HEK293T (cell line): ENCODE data around the gene NFATC1.

Experiments used
- BHLHE40 ChIP-seq: fragments of 450-650 bp; IDR thresholded peaks from 2 replicates; pipeline ENCODE4 v1.6.1; 2016; ENCODE audit warnings: mild to moderate bottlenecking, moderate library complexity, borderline replicate concordance
- FOXA1 ChIP-seq: fragments of 450-650 bp; IDR thresholded peaks from 2 replicates; pipeline ENCODE4 v1.6.1; 2016; ENCODE audit warnings: mild to moderate bottlenecking
- FOXK2 ChIP-seq: fragments of 450-650 bp; IDR thresholded peaks from 2 replicates; pipeline ENCODE4 v1.6.1; 2016; ENCODE audit warnings: mild to moderate bottlenecking
- SP1 ChIP-seq: fragments of 450-650 bp; IDR thresholded peaks from 2 replicates; pipeline ENCODE4 v1.6.1; 2017
- ZNF384 ChIP-seq: fragments of 450-650 bp; IDR thresholded peaks from 2 replicates; pipeline ENCODE4 v1.6.1; 2016

GRCh38 chr18:79531386-79531785 is 135.7 kb downstream of the NFATC1 start:
- TF ChIP-seq FOXA1, result no peak
- TF ChIP-seq FOXK2, result no peak
- no peak for TF ChIP-seq BHLHE40
- no peak for TF ChIP-seq SP1
- no peak for TF ChIP-seq ZNF384
